GM23338 (cell line): ENCODE measurements around the gene SRGAP3. TPM values are rescaled to one million over a fixed set of nuclear protein-coding genes. Genes with fewer than 3 reads are reported as not detected.

Experiments used
- ATAC-seq: fragments of 200-7000 bp; cut with Tn5 transposase; 3 replicates; pipeline ENCODE4 v1.9.1; 2020
- DNase-seq: peaks from one replicate; pipeline ENCODE4 v3.0.0-alpha.2; 2015; ENCODE audit warnings: low spot score
- H2AFZ ChIP-seq: fragments of 200-600 bp; sonication (generic); 2 replicates; pipeline ENCODE4 v1.8.0; 2016; ENCODE audit warnings: antibody characterized with exemption, mild to moderate bottlenecking, moderate library complexity
- H3F3A ChIP-seq: fragments of 200-600 bp; sonication (generic); replicated peaks from 2 replicates; pipeline ENCODE4 v1.8.0; 2017; ENCODE audit warnings: antibody characterized with exemption, mixed run types, low read depth
- H3K27ac ChIP-seq: fragments of 200-600 bp; sonication (generic); 2 replicates; pipeline ENCODE4 v1.6.1; 2016; ENCODE audit warnings: low read depth
- H3K27me3 ChIP-seq: fragments of 200-600 bp; sonication (generic); 2 replicates; pipeline ENCODE4 v1.8.0; 2016; ENCODE audit warnings: mild to moderate bottlenecking, mixed run types, moderate library complexity; ENCODE audit not compliant: insufficient read depth
- H3K36me3 ChIP-seq: fragments of 200-600 bp; sonication (generic); 2 replicates; pipeline ENCODE4 v1.8.0; 2016; ENCODE audit warnings: mild to moderate bottlenecking; ENCODE audit not compliant: insufficient read depth
- H3K4me1 ChIP-seq: fragments of 200-600 bp; sonication (generic); 2 replicates; pipeline ENCODE4 v1.8.0; 2016; ENCODE audit warnings: mild to moderate bottlenecking, moderate library complexity; ENCODE audit not compliant: insufficient read depth
- H3K4me2 ChIP-seq: fragments of 200-600 bp; sonication (generic); 2 replicates; pipeline ENCODE4 v1.7.1; 2017; ENCODE audit warnings: mixed run types
- H3K4me3 ChIP-seq: fragments of 200-600 bp; sonication (generic); 2 replicates; pipeline ENCODE4 v1.6.1; 2016; ENCODE audit warnings: mixed run types
- H3K79me2 ChIP-seq: fragments of 200-600 bp; sonication (generic); replicated peaks from 2 replicates; pipeline ENCODE4 v1.8.0; 2017; ENCODE audit warnings: mild to moderate bottlenecking; ENCODE audit not compliant: insufficient read depth
- H3K9me2 ChIP-seq: fragments of 200-600 bp; sonication (generic); 2 replicates; pipeline ENCODE4 v1.8.0; 2017; ENCODE audit not compliant: insufficient read depth
- H4K20me1 ChIP-seq: fragments of 200-600 bp; sonication (generic); replicated peaks from 2 replicates; pipeline ENCODE4 v1.8.0; 2017; ENCODE audit warnings: mild to moderate bottlenecking; ENCODE audit not compliant: insufficient read depth
- H3K27ac Mint-ChIP-seq: 2 replicates; pipeline ENCODE4 v1.8.0; 2020; ENCODE audit warnings: inconsistent platforms, mild to moderate bottlenecking, moderate library complexity, mixed read lengths
- H3K27me3 Mint-ChIP-seq: 3 replicates; pipeline ENCODE4 v1.8.0; 2022; ENCODE audit warnings: low read depth, mild to moderate bottlenecking, moderate library complexity, mixed read lengths, inconsistent platforms; ENCODE audit not compliant: insufficient read depth, poor library complexity
- H3K36me3 Mint-ChIP-seq: 3 replicates; pipeline ENCODE4 v1.8.0; 2021; ENCODE audit warnings: low read depth, mild to moderate bottlenecking, inconsistent platforms, moderate library complexity, mixed read lengths
- H3K4me1 Mint-ChIP-seq: 3 replicates; pipeline ENCODE4 v1.8.0; 2020; ENCODE audit warnings: mild to moderate bottlenecking, inconsistent platforms, mixed read lengths
- H3K4me3 Mint-ChIP-seq: 3 replicates; pipeline ENCODE4 v1.8.0; 2021; ENCODE audit warnings: moderate library complexity, mild to moderate bottlenecking, inconsistent platforms, mixed read lengths
- H3K9me3 Mint-ChIP-seq: 3 replicates; pipeline ENCODE4 v1.8.0; 2020; ENCODE audit warnings: moderate library complexity, mild to moderate bottlenecking, inconsistent platforms, mixed read lengths
- CREB1 ChIP-seq: fragments of 250-450 bp; sonication (Bioruptor Pico); IDR thresholded peaks from 2 replicates; pipeline ENCODE4 v1.5.0; 2020; ENCODE audit warnings: low read depth, mild to moderate bottlenecking, moderate library complexity
- CTCF ChIP-seq, 2 experiments: fragments of 200-600 bp in 1 of 2; sonication (generic) in 1 of 2; conservative IDR thresholded peaks; 2 replicates each; pipeline versions ENCODE4 v1.5.1 to v1.6.1; 2016 to 2017; ENCODE audit warnings: antibody characterized with exemption in 2 of 2, low read depth in 2 of 2, mild to moderate bottlenecking in 2 of 2, moderate library complexity in 1 of 2
- EZH2phosphoT487 ChIP-seq: fragments of 200-600 bp; sonication (generic); IDR thresholded peaks from one replicate; pipeline ENCODE4 v1.8.1; 2018; ENCODE audit warnings: antibody characterized with exemption; ENCODE audit not compliant: unreplicated experiment
- JUNB ChIP-seq: IDR thresholded peaks from one replicate; pipeline ENCODE4 v1.6.1; 2016; ENCODE audit warnings: antibody characterized with exemption; ENCODE audit not compliant: unreplicated experiment
- NANOG ChIP-seq: IDR thresholded peaks from 2 replicates; pipeline ENCODE4 v1.6.1; 2016; ENCODE audit warnings: antibody characterized with exemption, borderline replicate concordance
- POLR2AphosphoS5 ChIP-seq: IDR thresholded peaks from 2 replicates; pipeline ENCODE4 v1.6.1; 2016; ENCODE audit warnings: antibody characterized with exemption, low read depth
- REST ChIP-seq: IDR thresholded peaks from one replicate; pipeline ENCODE4 v1.6.1; 2018; ENCODE audit warnings: antibody characterized with exemption; ENCODE audit not compliant: unreplicated experiment
- STAT1 ChIP-seq: IDR thresholded peaks from one replicate; pipeline ENCODE4 v1.6.1; 2016; ENCODE audit warnings: antibody characterized with exemption; ENCODE audit not compliant: unreplicated experiment
- ZNF331 ChIP-seq: fragments of 250-450 bp; sonication (Bioruptor Pico); IDR thresholded peaks from 2 replicates; pipeline ENCODE4 v1.5.0; 2020; ENCODE audit warnings: low read depth, mild to moderate bottlenecking, moderate library complexity
- ZNF462 ChIP-seq: fragments of 250-450 bp; sonication (Bioruptor Pico); IDR thresholded peaks from 2 replicates; pipeline ENCODE4 v1.5.0; 2020; ENCODE audit warnings: mild to moderate bottlenecking, moderate library complexity
- polyA plus RNA-seq: library from polyadenylated mRNA; unstranded; fragments of >200 nt; fragmentation: Nextera tagmentation; extraction: Ambion mirVana; gene quantifications from 2 replicates; pipeline ENCODE4 v1.2.1, GENCODE V29; 2016
- total RNA-seq: library from RNA; depleted of rRNA; stranded (reverse); fragments of >200 nt; shearing (Covaris generic); gene quantifications from 2 replicates; pipeline ENCODE4 v1.2.3, GENCODE V29; 2014

Gene SRGAP3
- total and polyA plus RNA-seq, 2 experiments from 2014 or later: 6.4 to 9.4 TPM

GRCh38 chr3:9226326-9226725 is 23.1 kb downstream of the SRGAP3 start:
- H3K4me3 ChIP-seq: peak overlapping the region; percentile 33; the same call in 1 of the 2 replicates
- Mint-ChIP-seq H3K4me3 (no peak overlapping the region; the same call in 2 of the 3 replicates), H3K36me3 (no peaks in the 10 kb centered on the region; the same call in 2 of the 3 replicates), H3K4me1 (peaks cover 60% of the 10 kb centered on the region), H3K27me3 (peaks cover 2% of the 10 kb centered on the region), H3K27ac (no peak overlapping the region; the same call in 1 of the 2 replicates), H3K9me3 (no peaks in the 10 kb centered on the region)
- 0 out of 2 replicates have a peak, but pooled peaks cover 4% of the 10 kb centered on the region for H3K79me2 ChIP-seq
- no peaks in the 10 kb centered on the region for H3K27me3 ChIP-seq
- peaks cover 4% of the 10 kb centered on the region; the same call in 1 of the 2 replicates for H3K9me2 ChIP-seq
- no peak for DNase-seq
- no peaks in the 10 kb centered on the region for H4K20me1 ChIP-seq
- peak overlapping the region; percentile 61 for H3K4me2 ChIP-seq
- no peak overlapping the region for H2AFZ ChIP-seq
- no peak overlapping the region for H3K27ac ChIP-seq
- H3K4me1 ChIP-seq: peaks cover 45% of the 10 kb centered on the region
- no peak for ATAC-seq
- TF ChIP-seq EZH2phosphoT487 (no peak), NANOG (no peak), CTCF (conservative IDR thresholded peaks at IDR 0.05; ENCODE audit: low read depth in 2 of 2) (no peak), STAT1 (no peak), POLR2AphosphoS5 (no peak)
- no peaks in the 10 kb centered on the region for H3F3A ChIP-seq
- H3K36me3 ChIP-seq: no peaks in the 10 kb centered on the region

GRCh38 chr3:9225268-9225667 is 24.2 kb downstream of the SRGAP3 start:
- no peak overlapping the region for H3K4me3 Mint-ChIP-seq
- Histone ChIP-seq H3K36me3 (no peaks in the 10 kb centered on the region), H2AFZ (no peak overlapping the region), H3K4me2 (peak overlapping the region; percentile 61), H3K79me2 (0 out of 2 replicates have a peak, but pooled peaks cover 4% of the 10 kb centered on the region), H3K9me2 (peaks cover 4% of the 10 kb centered on the region; the same call in 1 of the 2 replicates), H3K27ac (no peak overlapping the region), H3K4me3 (no peak overlapping the region), H3K4me1 (peaks cover 35% of the 10 kb centered on the region), H3F3A (no peaks in the 10 kb centered on the region), H4K20me1 (no peaks in the 10 kb centered on the region), H3K27me3 (no peaks in the 10 kb centered on the region)
- ATAC-seq (peak; percentile 79), DNase-seq (peak; percentile 34)
- peaks cover 2% of the 10 kb centered on the region for H3K27me3 Mint-ChIP-seq
- no peak overlapping the region for H3K27ac Mint-ChIP-seq
- no peaks in the 10 kb centered on the region for H3K9me3 Mint-ChIP-seq
- H3K4me1 Mint-ChIP-seq: peaks cover 49% of the 10 kb centered on the region
- no peaks in the 10 kb centered on the region; the same call in 2 of the 3 replicates for H3K36me3 Mint-ChIP-seq
- TF ChIP-seq REST: no peak
- no peak for TF ChIP-seq CREB1 (CRISPR knock-in tag)
- TF ChIP-seq ZNF331 (CRISPR knock-in tag): no peak
- peak; percentile 5; the same call in 1 of the 2 replicates for TF ChIP-seq ZNF462
- TF ChIP-seq JUNB: no peak
